Measurements from ENCODE around the gene B4GALT4. TPM values are rescaled to one million over a fixed set of nuclear protein-coding genes. Genes with fewer than 3 reads are reported as not detected.
A peak's percentile ranks its signal among the peaks of the same experiment; 100 is the strongest.

B4GALT4 gene
- total and polyA plus RNA-seq, 2 of the 4 experiments (the other 2 are of a cell fraction) = 27.0 to 30.3 TPM

GRCh38 chr3:119206611-119207511 is 33.8 kb downstream of the B4GALT4 start:
- H3K9me3 ChIP-seq (ENCODE audit: control insufficient read depth, insufficient read depth, low read length) = no peaks in the 10 kb centered on the region
- 0 out of 2 replicates have a peak, but pooled peaks have one; percentile 8 for TF ChIP-seq RAD21 (IDR thresholded peaks at IDR 0.05; ENCODE audit: low read length)
- TF ChIP-seq FOS (IDR thresholded peaks at IDR 0.05; ENCODE audit: low read depth, low read length) = no peak
- H2AK5ac ChIP-seq (ENCODE audit: low read depth, low read length) = 0 out of 2 replicates have a peak overlapping the region, but pooled peaks have one; percentile 20
- no peak overlapping the region for H2AFZ ChIP-seq (replicated peaks; ENCODE audit: low read length, poor library complexity)
- no peak overlapping the region for H3K56ac ChIP-seq (ENCODE audit: extremely low read depth, insufficient read depth, low read length)
- dilution Hi-C loops (cut with HindIII; ENCODE audit: low sequenced_read_pairs, unreplicated experiment) (no loop called here), in situ Hi-C loops (cut with MboI; ENCODE audit: low sequenced_read_pairs) (no loop called here), intact Hi-C loops (cut with micrococcal nuclease) (loop anchor here (2.0 kb wide), 1 partner anchor 62 kb away; no protein-coding TSS in a partner anchor)
- H3K23ac ChIP-seq (ENCODE audit: low read depth, low read length) = no peak overlapping the region
- H3K27me3 ChIP-seq (ENCODE audit: control insufficient read depth, insufficient read depth, low read length) = no peaks in the 10 kb centered on the region
- ChIA-PET CTCF (no interaction called here), POLR2A (ENCODE audit: unreplicated experiment) (no interaction called here)
- peak overlapping the region; percentile 57; the same call in 1 of the 2 replicates for H2BK20ac ChIP-seq (ENCODE audit: low read depth, low read length)
- peak overlapping the region; percentile 60; the same call in 1 of the 2 replicates for H4K5ac ChIP-seq (ENCODE audit: low read depth, low read length)
- H2AK9ac ChIP-seq (replicated peaks; ENCODE audit: low read depth, low read length, poor library complexity) = no peak overlapping the region
- H2BK120ac ChIP-seq (ENCODE audit: low read depth, low read length) = peak overlapping the region; percentile 42
- no peak overlapping the region for H3K4me3 ChIP-seq (ENCODE audit: insufficient read depth, low read depth, low read length)
- H3K9me1 ChIP-seq (ENCODE audit: insufficient read depth, low read length) = peaks cover 12% of the 10 kb centered on the region; the same call in 1 of the 2 replicates
- H3K27ac ChIP-seq (ENCODE audit: insufficient read depth, low read length) = no peak overlapping the region
- no peaks in the 10 kb centered on the region for H3K79me1 ChIP-seq (ENCODE audit: low read depth in 1 of 2, low read length in 2 of 2)
- H4K8ac ChIP-seq (ENCODE audit: low read depth in 2 of 2, low read length in 2 of 2) = peak overlapping the region in 1 of 2 experiments; percentile 19; a peak in 2 of 4 replicates
- peaks cover 17% of the 10 kb centered on the region for H3K4me1 ChIP-seq (ENCODE audit: control insufficient read depth, insufficient read depth, low read length)
- H3K14ac ChIP-seq (replicated peaks; ENCODE audit: low read depth, low read length) = no peak overlapping the region
- no peaks in the 10 kb centered on the region for H4K20me1 ChIP-seq (ENCODE audit: insufficient read depth, low read length)
- peak overlapping the region; percentile 15 for H3K18ac ChIP-seq (ENCODE audit: low read depth, low read length)
- H3K36me3 ChIP-seq (ENCODE audit: control insufficient read depth, insufficient read depth, low read length) = peaks cover 15% of the 10 kb centered on the region
- no CpG with 5 or more reads among the region's 4 CpGs for WGBS, 2 experiments (ENCODE audit: extremely low coverage in 2 of 2, insufficient read length in 1 of 2)
- peak overlapping the region; percentile 67 for H2BK5ac ChIP-seq (ENCODE audit: low read depth, low read length, poor library complexity, severe bottlenecking)
- BruUV-seq (replicated peaks) = no TSS peak
- no peak for DNase-seq
- no peak overlapping the region for H2BK15ac ChIP-seq (ENCODE audit: low read depth, low read length)
- H3K4me2 ChIP-seq (ENCODE audit: low read depth, low read length) = no peak overlapping the region
- peak overlapping the region; percentile 29 for H3K4ac ChIP-seq (ENCODE audit: low read depth, low read length)
- H3K9ac ChIP-seq (ENCODE audit: low read depth, low read length) = no peak overlapping the region
- ATAC-seq (ENCODE audit: low read depth) = peak; percentile 62
- peak overlapping the region; percentile 13; the same call in 1 of the 2 replicates for H4K91ac ChIP-seq (ENCODE audit: insufficient read depth, low read depth, low read length)
